Fibroblast of pulmonary artery (primary cell): ENCODE measurements around the gene NTRK3.

Experiments
- DNase-seq: peaks from one replicate; pipeline ENCODE4 v3.0.0-alpha.2; 2010; ENCODE audit warnings: low read depth
- H3K4me3 ChIP-seq: replicated peaks from 2 replicates; pipeline ENCODE4 v1.5.1; 2011; ENCODE audit warnings: low read depth, mild to moderate bottlenecking, control low read depth, low read length, moderate library complexity
- CTCF ChIP-seq: IDR thresholded peaks from 2 replicates; pipeline ENCODE4 v1.5.1; 2011; ENCODE audit warnings: mild to moderate bottlenecking, control low read depth, low read length, inconsistent platforms; ENCODE audit errors: missing control alignments

Gene NTRK3

DNA sequence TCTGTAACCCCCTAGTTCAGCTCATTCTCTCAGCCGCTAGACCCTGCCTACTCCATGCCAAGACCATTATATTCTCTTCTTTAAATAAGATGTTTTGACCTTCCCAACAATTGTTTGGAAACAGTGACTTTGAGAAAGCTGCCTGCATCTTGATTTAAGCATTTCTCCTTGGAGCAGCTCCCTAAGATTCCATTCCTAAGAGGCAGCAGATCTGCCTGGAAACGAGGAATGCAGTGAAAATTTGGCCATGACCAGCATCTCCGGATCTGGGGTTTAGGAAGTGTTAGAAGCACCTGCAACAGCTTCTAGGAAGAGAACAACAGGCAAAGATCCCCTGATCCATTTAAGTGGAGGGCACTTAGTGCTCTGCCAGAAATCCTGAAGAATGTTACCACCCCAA lies 235.7 kb downstream of the NTRK3 start:
- no peak overlapping the region for H3K4me3 ChIP-seq
- TF ChIP-seq CTCF, result no peak
- no peak for DNase-seq

- H3K4me3 ChIP-seq, result no peak overlapping the region
- TF ChIP-seq CTCF, result no peak
- no peak for DNase-seq
Measured at GRCh38 chr15:88019656-88020055, 236.9 kb downstream of the NTRK3 start.

- TF ChIP-seq CTCF, result no peak
- DNase-seq, result peak; percentile 27
- no peak overlapping the region for H3K4me3 ChIP-seq
Measured at GRCh38 chr15:88018869-88019641, 237.5 kb downstream of the NTRK3 start.

GRCh38 chr15:88017753-88018152 lies 238.8 kb downstream of the NTRK3 start:
- H3K4me3 ChIP-seq, result no peak overlapping the region
- no peak for DNase-seq
- TF ChIP-seq CTCF, result no peak

DNA sequence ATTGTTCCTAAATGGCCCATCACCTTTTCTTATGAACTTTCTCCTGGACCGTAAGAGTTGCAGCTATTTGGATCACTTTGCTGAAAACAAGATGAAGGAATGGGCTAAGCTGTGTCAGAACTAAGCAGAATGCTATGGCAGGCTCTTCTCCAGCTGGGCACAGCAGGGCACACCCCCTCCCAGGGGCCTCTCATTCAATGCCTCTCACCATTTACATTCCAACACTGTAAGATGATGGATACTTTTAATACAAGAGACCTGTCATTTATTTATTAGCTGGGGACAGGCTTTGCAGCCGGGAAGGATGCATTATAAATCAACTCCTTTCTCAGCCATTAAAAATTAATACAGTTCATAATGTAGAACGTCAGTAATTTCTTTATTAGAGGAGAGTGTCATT lies 240.1 kb downstream of the NTRK3 start:
- no peak for DNase-seq
- no peak overlapping the region for H3K4me3 ChIP-seq
- no peak for TF ChIP-seq CTCF

- no peak overlapping the region for H3K4me3 ChIP-seq
- DNase-seq, result no peak
- TF ChIP-seq CTCF, result no peak
Measured at GRCh38 chr15:88015228-88015860, 241.2 kb downstream of the NTRK3 start.
